Ovary (tissue), 3 donors: Measurements from ENCODE around the gene FGGY.

Experiments used
- EP300 ChIP-seq: sonication (generic); formaldehyde crosslinking; IDR thresholded peaks from one replicate; pipeline ENCODE4 v1.6.1; 2017; ENCODE audit warnings: antibody characterized with exemption
- POLR2A ChIP-seq: fragments of 450-650 bp; IDR thresholded peaks from one replicate; pipeline ENCODE4 v1.6.1; 2017; ENCODE audit warnings: antibody characterized with exemption, mild to moderate bottlenecking, moderate library complexity
- TF ChIP-seq, protein P1 (sequence below), 3 donors: fragments of 450-650 bp in 2 of 3; fragments of 200-600 bp in 1 of 3; IDR thresholded peaks; one replicate each; pipeline versions ENCODE4 v1.5.1 to v1.8.0; 2016 to 2022; ENCODE audit warnings: antibody characterized with exemption in 3 of 3, mild to moderate bottlenecking in 1 of 3
- donor health status: DM: no; HTN: no; CAD: no.

DNA sequence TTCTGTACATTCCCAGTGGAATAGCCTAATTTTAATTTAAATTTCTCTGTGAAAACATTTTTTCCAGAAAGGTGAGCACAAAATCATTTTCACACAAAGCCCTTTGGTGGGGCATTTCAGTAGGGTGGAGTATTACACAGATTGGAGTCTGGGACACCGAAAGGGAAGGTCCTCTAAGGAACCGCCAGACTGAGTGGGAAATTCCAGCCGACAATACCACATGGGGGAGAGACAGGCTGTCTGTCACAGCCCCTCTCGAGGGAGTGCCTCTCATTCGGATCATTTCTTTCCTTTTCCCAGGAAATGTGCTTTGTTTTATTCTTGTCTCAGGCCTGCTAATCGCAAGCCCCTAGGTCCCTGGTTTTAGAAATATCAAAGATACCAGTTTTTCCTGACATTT is 367.3 kb downstream of the FGGY start:
- TF ChIP-seq, protein P1, sequence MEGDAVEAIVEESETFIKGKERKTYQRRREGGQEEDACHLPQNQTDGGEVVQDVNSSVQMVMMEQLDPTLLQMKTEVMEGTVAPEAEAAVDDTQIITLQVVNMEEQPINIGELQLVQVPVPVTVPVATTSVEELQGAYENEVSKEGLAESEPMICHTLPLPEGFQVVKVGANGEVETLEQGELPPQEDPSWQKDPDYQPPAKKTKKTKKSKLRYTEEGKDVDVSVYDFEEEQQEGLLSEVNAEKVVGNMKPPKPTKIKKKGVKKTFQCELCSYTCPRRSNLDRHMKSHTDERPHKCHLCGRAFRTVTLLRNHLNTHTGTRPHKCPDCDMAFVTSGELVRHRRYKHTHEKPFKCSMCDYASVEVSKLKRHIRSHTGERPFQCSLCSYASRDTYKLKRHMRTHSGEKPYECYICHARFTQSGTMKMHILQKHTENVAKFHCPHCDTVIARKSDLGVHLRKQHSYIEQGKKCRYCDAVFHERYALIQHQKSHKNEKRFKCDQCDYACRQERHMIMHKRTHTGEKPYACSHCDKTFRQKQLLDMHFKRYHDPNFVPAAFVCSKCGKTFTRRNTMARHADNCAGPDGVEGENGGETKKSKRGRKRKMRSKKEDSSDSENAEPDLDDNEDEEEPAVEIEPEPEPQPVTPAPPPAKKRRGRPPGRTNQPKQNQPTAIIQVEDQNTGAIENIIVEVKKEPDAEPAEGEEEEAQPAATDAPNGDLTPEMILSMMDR (IDR thresholded peaks at IDR 0.05) = no peak
- TF ChIP-seq EP300 = no peak
- TF ChIP-seq POLR2A = no peak
